IPS-NIHi11 (cell line): Measurements from ENCODE around the gene SETD3.
"Not testable (repeated sequence)": the region's sequence is repeated elsewhere in the genome, so short reads cannot be mapped to it uniquely, and the experiment has no call there.

Source experiments
- DNase-seq: peaks from one replicate; pipeline ENCODE4 v3.0.0; 2012; ENCODE audit warnings: mixed read lengths, low spot score

Gene SETD3

GRCh38 chr14:99359906-99360305, 120.8 kb downstream of the SETD3 start:
- no peak for DNase-seq

DNA sequence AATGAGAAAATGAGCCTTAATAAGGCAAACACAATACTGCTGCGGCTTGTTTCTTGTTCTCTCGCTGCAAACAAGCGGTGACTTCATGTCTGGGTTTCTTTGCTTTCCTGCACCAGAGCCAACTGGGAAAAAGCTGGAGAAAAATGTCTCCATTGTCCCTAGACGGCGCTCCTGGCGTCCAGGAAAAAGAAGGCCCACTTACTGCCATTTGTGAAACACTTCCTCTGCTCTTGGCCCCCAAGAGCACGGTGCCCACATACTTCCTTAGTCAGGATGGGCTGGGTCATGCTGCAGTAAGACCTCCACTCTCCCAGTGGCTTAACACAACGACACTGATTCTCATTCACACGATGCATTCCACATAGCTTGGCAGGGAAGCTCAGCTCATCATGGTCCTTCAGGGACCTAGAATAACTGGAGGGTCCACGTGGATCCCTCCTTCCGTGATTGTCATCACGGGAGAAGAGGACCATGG, 122.7 kb downstream of the SETD3 start:
- no peak for DNase-seq

GRCh38 chr14:99357151-99357915, 123.3 kb downstream of the SETD3 start:
- DNase-seq: no peak

DNA sequence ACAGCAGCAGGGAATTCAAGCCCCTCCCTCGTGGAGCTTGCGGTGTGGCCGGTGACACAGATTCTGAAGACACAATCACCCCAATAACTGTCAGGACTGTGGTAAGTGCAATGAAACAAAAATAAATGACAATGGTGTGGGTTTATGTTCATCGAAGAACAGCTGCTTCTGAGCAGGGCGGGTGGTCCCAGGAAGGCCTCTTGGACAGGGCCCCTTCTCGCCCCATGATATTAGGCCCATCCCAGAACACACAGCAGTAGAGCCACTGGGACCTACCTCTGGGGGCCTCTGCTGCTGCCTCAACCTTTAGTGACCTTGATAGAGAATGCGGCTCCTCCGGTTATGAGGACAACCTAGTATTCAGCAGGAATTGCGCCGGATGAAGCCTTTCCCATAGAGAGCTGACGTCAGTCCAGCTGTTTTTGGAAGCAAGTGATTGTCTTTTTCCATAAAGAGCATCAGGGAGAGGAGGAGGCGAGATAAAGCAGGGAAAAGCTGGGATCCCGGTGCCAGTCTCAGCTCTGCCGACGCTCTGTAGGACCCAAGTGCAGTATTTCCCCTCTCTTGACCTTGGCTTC, 124.5 kb downstream of the SETD3 start:
- no peak for DNase-seq

DNA sequence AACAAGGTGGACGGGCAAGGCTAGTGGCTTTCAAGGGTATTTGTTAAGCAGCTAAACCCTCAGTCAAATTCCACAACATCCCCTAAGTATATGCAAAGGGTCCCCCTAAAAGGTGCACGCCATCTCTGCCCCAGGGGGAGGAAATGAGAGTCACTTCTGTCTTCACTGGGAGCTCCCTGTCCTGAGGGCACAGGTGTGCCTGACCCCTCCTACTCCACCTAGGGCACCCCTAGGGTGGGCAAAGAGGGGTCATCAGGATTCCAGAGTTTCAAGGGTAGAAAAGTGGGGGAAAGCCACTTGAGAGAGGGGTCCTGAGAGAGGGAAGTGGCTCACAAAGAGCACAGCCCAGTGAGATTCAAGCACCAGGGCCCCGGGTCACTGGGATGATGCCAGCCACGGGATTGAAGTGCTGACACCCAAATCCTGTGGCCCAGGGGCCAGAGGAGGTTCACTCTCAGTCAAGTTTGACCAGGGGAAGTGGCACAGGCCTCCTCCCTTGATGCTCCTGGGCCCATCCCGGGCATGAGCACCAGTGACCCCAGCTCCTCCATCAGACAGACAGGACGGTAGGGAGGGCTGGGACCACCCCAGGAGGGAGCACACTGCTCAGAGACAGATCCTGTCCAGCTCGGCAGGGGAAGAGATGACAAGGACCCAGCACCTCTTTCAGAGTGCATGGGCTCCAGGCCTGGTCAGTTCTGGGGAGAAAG, 126.3 kb downstream of the SETD3 start:
- no peak for DNase-seq

DNA sequence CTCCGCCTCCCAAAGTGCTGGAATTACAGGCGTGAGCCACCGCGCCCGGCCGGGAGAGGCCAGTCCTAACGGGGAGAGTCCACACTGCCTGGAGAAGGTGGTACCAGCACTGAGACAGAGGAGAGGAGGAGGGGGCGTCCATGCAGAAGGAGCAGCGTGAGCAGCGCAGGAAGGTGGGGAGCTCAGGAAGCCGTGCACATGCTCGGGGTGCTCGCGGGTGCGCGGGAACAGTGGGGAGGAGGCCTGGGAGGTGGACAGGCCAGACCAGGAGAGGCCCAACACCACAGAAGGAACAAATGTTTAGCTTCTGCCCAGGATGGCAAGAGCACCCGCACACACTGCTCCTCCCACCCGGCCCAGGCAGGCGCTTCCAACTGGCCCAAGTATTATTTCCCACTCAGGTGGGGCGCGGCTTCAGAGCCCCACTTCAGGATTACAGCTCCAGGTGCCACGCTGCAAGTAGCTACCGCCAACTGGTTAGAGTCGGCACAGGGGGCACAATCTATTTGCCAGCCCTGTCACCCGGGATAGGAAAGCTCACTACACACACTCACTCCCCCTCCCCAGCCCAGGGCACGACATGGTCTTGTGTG, 127.9 kb downstream of the SETD3 start:
- DNase-seq: no peak

DNA sequence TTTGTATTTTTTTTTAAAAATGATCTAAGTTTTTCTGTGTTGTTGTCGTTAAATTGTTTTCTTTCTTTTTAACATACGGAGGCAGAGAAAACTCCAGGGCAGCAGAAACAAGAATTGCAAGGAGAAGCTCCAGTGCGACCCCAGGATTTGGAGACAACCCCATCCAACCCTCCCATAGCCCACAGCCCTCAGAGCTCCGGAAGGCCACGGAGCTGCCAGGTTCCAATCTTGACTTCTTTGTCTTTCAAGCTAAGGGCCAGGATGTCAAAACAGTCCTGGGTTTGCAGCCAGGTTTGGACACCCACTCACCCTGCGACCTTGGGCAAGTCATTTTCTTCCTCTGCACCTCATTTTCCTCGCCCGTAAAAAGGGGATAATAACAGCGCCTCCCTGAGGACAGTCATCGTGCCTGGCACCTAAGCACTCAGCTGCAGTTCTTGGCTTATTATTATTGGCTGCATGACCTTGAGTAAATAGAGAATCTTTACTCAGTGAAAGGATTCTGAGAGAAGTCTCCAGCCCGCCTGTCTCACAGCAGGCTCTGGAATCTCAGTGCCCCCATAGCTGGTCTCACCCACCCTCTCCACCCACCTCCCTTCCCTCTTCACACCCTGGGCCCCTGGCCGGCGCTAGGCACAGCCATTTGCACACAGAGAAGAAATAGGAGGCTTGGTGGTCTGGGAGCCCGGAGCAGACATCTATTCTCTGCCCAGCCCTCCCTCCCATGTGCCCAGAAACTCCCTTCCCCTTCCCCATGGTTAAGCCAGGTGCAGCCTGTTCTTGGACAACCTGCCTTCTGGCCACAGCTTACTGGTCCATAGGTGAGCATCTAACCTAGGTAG, 129.3 kb downstream of the SETD3 start:
- no peak for DNase-seq

GRCh38 chr14:99350751-99351150, 129.9 kb downstream of the SETD3 start:
- DNase-seq: no peak

DNA sequence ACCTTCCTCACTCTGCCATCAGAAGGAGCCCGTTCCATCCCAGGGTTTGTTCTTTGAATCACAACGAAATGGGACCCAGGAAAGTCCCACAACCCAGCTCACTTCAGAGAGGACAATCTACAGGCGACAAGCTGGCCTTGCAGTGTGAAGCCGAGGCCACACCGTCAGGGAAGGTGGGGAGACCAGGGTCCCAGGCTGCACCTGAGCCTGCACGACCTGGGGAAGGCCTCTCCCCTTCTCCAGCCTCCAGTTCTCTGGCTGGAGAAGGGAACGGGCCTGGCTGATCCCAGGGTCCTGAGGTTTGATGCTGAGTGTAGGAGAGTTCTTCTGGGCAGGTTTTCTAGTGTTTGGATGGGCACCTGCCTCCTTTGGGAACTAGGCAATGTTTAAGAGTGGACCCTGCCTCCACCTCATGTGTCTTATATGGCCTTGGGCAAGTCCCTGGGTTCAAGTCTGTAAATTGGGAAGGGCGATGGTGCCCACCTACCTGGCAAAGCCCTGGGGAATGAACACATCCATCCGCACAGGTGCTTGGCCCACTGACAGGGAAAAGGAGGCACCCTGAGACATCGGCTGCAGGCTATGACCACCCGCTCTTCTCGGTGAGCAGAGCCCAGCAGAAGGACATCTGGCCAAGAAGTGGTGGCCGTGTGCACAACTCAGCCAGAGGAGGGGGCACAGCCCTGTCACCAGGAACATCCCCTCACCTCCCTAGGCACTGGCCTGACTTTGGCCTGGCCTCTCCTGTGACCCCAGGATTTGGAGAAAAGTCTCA, 130.8 kb downstream of the SETD3 start:
- DNase-seq: no peak

- DNase-seq: no peak
Measured at GRCh38 chr14:99348816-99349614, 131.6 kb downstream of the SETD3 start.

DNA sequence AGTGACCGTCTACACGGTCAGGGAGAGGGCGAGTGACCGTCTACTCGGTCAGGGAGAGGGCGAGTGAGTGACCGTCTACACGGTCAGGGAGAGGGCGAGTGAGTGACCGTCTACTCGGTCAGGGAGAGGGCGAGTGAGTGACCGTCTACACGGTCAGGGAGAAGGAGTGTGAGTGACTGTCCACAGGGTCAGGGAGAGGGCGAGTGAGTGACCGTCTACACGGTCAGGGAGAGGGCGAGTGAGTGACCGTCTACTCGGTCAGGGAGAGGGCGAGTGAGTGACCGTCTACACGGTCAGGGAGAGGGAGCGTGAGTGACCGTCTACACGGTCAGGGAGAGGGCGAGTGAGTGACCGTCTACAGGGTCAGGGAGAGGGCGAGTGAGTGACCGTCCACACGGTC, 132.4 kb downstream of the SETD3 start:
- DNase-seq: not testable (repeated sequence)
